GM18909 (cell line): ENCODE results near the gene GREM2.
A peak's percentile ranks its signal among the peaks of the same experiment; 100 is the strongest.

Source experiments
- ATAC-seq: cut with Tn5 transposase; IDR thresholded peaks from one replicate; pipeline ENCODE4 v1.9.1; 2021; ENCODE audit warnings: mild to moderate bottlenecking; ENCODE audit not compliant: unreplicated experiment, poor library complexity

Gene GREM2

GRCh38 chr1:240611228-240611618 lies 732 bp downstream of the GREM2 start:
- no peak for ATAC-seq

GRCh38 chr1:240610636-240611035 lies 1.3 kb downstream of the GREM2 start:
- ATAC-seq: no peak

GRCh38 chr1:240609527-240610060 lies 2.4 kb downstream of the GREM2 start:
- no peak for ATAC-seq

- ATAC-seq: no peak
Measured at GRCh38 chr1:240608707-240609106, 3.2 kb downstream of the GREM2 start.

GRCh38 chr1:240607006-240607405 lies 4.9 kb downstream of the GREM2 start:
- no peak for ATAC-seq

- ATAC-seq: no peak
Measured at GRCh38 chr1:240602189-240602588, 9.8 kb downstream of the GREM2 start.

- ATAC-seq: no peak
Measured at GRCh38 chr1:240599830-240600229, 12.1 kb downstream of the GREM2 start.

- ATAC-seq: no peak
Measured at GRCh38 chr1:240599299-240599698, 12.7 kb downstream of the GREM2 start.

GRCh38 chr1:240598216-240599001 lies 13.5 kb downstream of the GREM2 start:
- ATAC-seq: no peak

GRCh38 chr1:240597153-240597745 lies 14.7 kb downstream of the GREM2 start:
- no peak for ATAC-seq

GRCh38 chr1:240595476-240595875 lies 16.5 kb downstream of the GREM2 start:
- ATAC-seq: no peak

GRCh38 chr1:240591564-240591963 lies 20.4 kb downstream of the GREM2 start:
- no peak for ATAC-seq

- ATAC-seq: no peak
Measured at GRCh38 chr1:240591078-240591477, 20.9 kb downstream of the GREM2 start.

- ATAC-seq: no peak
Measured at GRCh38 chr1:240589585-240590110, 22.3 kb downstream of the GREM2 start.

- no peak for ATAC-seq
Measured at GRCh38 chr1:240586006-240586405, 25.9 kb downstream of the GREM2 start.

- no peak for ATAC-seq
Measured at GRCh38 chr1:240582953-240583352, 29.0 kb downstream of the GREM2 start.

GRCh38 chr1:240579511-240579910 lies 32.4 kb downstream of the GREM2 start:
- ATAC-seq: no peak

- ATAC-seq: no peak
Measured at GRCh38 chr1:240577095-240577494, 34.9 kb downstream of the GREM2 start.

GRCh38 chr1:240575981-240576662 lies 35.8 kb downstream of the GREM2 start:
- peak; percentile 70 for ATAC-seq

- ATAC-seq: no peak
Measured at GRCh38 chr1:240572328-240572727, 39.6 kb downstream of the GREM2 start.

GRCh38 chr1:240571782-240572181 lies 40.2 kb downstream of the GREM2 start:
- ATAC-seq: no peak
